ENCODE measurements around the gene ELF1. TPM values are rescaled to one million over a fixed set of nuclear protein-coding genes. Genes with fewer than 3 reads are reported as not detected.
"Not testable (repeated sequence)": the region's sequence is repeated elsewhere in the genome, so short reads cannot be mapped to it uniquely, and the experiment has no call there.

ELF1 gene
- polyA plus RNA-seq, 1 of the 3 experiments (the other 2 are of a cell fraction): 11.1 TPM

GRCh38 chr13:40886017-40886416, 133.1 kb downstream of the ELF1 start (continued):
- TF ChIP-seq FOSL2 (IDR thresholded peaks at IDR 0.05; ENCODE audit: borderline replicate concordance, low read depth): no peak
- peak; percentile 61 for TF ChIP-seq GATA2 (CRISPR knock-in tag; IDR thresholded peaks at IDR 0.05)
- TF ChIP-seq EP300 (IDR thresholded peaks at IDR 0.05; ENCODE audit: borderline replicate concordance in 1 of 2, low read depth in 1 of 2, low read length in 1 of 2): no peak
- no peak for TF ChIP-seq CHD2 (IDR thresholded peaks at IDR 0.05; ENCODE audit: low read length, partially characterized antibody)
- no peak for TF ChIP-seq USF1 (IDR thresholded peaks at IDR 0.05; ENCODE audit: borderline replicate concordance, low read depth)
- TF ChIP-seq RCOR1 (IDR thresholded peaks at IDR 0.05; ENCODE audit: low read length): peak; percentile 42; the same call in 1 of the 2 replicates
- TF ChIP-seq MXI1 (IDR thresholded peaks at IDR 0.05; ENCODE audit: low read depth, low read length): no peak
- no peak for TF ChIP-seq NFIC (IDR thresholded peaks at IDR 0.05; ENCODE audit: borderline replicate concordance)

GRCh38 chr13:40884175-40884574, 134.9 kb downstream of the ELF1 start:
- H3K4me1 ChIP-seq (ENCODE audit: control insufficient read depth in 1 of 2, insufficient read depth in 2 of 2, low read depth in 1 of 2, low read length in 1 of 2); H3K9me3 ChIP-seq; H3K4me2 ChIP-seq; H3K79me2 ChIP-seq (ENCODE audit: insufficient read depth); H2AFZ ChIP-seq (ENCODE audit: low read depth); CTCF ChIA-PET; H4K20me1 ChIP-seq (ENCODE audit: insufficient read depth); H3K27ac ChIP-seq (ENCODE audit: low read depth in 2 of 2, low read length in 1 of 2); H3K4me3 ChIP-seq (ENCODE audit: low read depth in 2 of 2, low read length in 1 of 2); H3K9me2 ChIP-seq; H3K36me3 ChIP-seq (replicated peaks in 1 of 2; ENCODE audit: control insufficient read depth in 1 of 2, insufficient read depth in 2 of 2, low read length in 1 of 2); H3K27me3 ChIP-seq (ENCODE audit: insufficient read depth); H3K9ac ChIP-seq; H3F3A ChIP-seq (replicated peaks; ENCODE audit: insufficient read depth); DNase-seq: not testable (repeated sequence)
- WGBS (ENCODE audit: low lambda C conversion rate): no CpG with 5 or more reads among the region's 1 CpG
- POLR2A ChIA-PET: interaction anchor here (0.7 kb wide), 1 partner anchor 135 kb away, joined by 5 read pairs; no protein-coding TSS in a partner anchor

Other genes with a start within 250 kb of the ELF1 start
- 13.3 and 16.1 TPM in 2 replicates for gene MRPS31, start 248.1 kb downstream of the ELF1 start, polyA plus RNA-seq (2012; rRNA removed)
- 15.2 TPM in 2 replicates for gene SLC25A15, start 229.7 kb downstream of the ELF1 start, polyA plus RNA-seq (2012; rRNA removed)
- 6.4 and 6.8 TPM in 2 replicates for gene WBP4, start 42.2 kb upstream of the ELF1 start, polyA plus RNA-seq (2012; rRNA removed)
- 1.9 and 2.4 TPM in 2 replicates for gene KBTBD6, start 113.5 kb upstream of the ELF1 start, polyA plus RNA-seq (2012; rRNA removed)
- 1.3 and 1.7 TPM in 2 replicates for gene KBTBD7, start 175.3 kb upstream of the ELF1 start, polyA plus RNA-seq (2012; rRNA removed)
- gene MTRF1, start 244.3 kb upstream of the ELF1 start, polyA plus RNA-seq (2012; rRNA removed): 9.2 and 13.6 TPM in 2 replicates

Measured in SK-N-SH (cell line).